ELR (cell line): ENCODE data around the gene SLC10A4.

Experiments
- DNase-seq: peaks from one replicate; pipeline ENCODE4 v3.0.0-alpha.2; 2015; ENCODE audit warnings: low read depth

Gene SLC10A4

DNA sequence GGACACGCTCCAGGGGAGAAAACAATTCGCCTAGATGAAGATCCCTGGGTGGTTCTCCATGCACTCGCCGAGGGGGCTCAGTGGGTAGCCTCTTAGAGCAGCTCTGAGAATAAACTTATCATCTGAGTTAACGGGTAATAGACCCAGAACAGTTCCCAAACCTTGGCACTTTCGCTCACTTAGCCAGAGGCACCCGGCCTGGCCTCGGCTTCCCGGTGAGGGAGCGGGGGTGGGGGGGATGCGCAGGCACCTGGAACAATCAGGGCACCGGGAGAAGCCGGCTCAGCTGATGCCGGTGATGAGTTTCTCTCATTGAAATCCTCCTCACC is 6.5 kb downstream of the SLC10A4 start:
- no peak for DNase-seq

- DNase-seq = no peak
Observed at GRCh38 chr4:48490012-48490679, 7.0 kb downstream of the SLC10A4 start, which contains the start of gene ZAR1. Gene ZAR1, plus strand, starts transcription at chr4:48490252. Its CDS starts 40 bp downstream, at chr4:48490292.

DNA sequence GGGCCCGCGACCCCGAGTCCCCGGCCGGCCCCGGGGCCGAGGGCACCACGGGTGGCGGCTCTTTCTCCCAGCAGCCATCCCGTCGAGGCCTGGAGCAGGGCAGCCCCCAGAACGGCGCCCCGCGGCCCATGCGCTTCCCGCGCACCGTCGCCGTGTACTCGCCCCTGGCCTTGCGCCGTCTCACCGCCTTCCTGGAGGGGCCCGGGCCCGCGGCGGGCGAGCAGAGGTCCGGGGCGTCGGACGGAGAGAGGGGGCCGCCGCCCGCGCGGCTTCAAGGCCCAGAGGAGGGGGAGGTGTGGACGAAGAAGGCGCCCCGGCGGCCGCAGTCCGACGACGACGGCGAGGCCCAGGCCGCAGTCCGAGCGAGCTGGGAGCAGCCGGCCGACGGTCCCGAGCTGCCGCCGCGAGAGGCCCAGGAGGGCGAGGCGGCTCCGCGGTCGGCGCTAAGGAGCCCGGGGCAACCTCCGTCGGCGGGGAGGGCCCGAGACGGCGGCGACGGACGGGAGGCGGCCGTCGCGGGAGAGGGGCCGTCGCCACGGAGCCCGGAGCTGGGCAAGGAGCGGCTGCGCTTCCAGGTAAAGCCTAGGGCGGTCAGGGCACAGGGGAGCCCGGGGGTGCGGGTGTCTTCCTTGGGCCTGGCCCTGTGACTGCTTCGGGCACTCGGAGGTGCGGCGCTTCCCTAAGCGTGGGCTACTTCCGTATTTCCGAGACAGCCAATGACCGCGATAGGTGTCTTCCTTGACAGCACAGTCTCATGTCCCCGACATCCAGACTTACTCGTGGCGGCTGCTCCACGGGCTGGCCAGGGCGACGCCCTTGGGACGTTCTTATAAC is 7.8 kb downstream of the SLC10A4 start:
- DNase-seq = no peak

DNA sequence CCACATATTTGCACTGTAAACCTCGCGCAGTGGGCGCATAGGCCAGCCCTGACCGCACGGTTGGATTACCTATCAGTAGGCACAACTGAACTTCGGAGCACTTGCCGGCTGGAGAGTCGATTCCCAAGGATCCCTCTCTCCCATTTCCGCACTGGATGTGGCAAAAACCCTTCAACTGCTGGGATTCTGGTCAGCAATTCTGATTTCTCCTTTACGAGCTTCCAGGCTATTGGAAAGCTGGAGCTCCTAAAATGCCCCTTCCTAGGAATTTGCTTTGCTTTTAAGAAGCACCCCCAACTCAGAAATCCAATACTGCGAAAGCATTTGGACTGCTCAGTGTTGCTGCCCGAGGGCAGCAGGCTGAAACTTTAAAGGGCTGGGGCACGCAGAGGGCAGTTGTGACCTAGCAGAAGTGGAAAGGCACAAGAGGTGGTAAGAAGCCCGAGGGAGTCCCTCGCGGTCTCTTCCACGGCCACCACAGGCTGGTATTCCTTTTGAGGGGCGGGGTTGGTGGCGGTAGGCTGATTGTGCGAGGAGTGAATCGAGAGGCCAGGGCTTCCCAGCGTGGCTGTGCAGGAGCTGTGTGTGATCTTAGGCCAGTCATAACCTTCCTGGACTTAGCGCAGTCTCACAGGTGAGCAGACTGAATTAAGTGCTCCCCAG is 8.5 kb downstream of the SLC10A4 start:
- DNase-seq = no peak

GRCh38 chr4:48493452-48494100 is 10.4 kb downstream of the SLC10A4 start:
- DNase-seq = no peak

DNA sequence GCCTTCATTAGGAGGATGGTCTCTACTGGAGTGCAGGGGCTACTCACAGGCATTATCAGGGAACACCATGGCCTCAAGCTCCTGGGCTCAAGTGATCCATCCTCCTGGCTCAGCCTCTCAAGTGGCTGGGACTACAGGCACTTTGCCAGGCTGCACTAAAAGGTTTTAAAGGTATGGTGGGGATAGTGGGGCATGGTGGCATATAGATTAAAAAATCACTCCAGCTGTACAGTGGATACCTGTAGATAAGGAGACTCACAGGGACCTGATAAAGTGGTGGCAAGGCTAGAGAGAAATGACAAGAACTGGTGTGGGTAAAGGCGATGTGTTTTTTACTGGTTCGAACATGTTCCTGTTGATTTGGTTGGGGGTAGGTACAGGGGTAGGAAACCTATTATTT is 12.8 kb downstream of the SLC10A4 start:
- DNase-seq = no peak

DNA sequence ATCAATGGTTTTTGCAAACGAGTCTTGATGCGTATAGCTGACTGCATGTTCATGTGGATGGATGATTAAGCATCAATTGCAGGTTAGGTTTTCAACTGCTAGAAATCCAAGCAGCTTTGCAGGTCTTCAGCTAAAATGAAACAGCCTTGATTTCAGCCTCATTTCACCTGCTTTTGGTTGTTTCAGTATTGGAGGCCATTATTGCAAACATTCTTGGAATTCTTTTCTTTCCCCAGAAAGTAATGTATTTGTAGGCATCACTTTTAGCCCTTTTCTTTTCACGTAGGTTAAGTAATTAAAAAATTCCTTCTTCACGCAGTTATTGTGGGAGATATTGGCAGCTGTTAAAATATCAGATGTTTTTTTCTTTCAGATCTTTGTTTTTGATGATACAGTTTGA is 15.8 kb downstream of the SLC10A4 start:
- no peak for DNase-seq

GRCh38 chr4:48499551-48500066 is 16.5 kb downstream of the SLC10A4 start:
- DNase-seq = no peak

DNA sequence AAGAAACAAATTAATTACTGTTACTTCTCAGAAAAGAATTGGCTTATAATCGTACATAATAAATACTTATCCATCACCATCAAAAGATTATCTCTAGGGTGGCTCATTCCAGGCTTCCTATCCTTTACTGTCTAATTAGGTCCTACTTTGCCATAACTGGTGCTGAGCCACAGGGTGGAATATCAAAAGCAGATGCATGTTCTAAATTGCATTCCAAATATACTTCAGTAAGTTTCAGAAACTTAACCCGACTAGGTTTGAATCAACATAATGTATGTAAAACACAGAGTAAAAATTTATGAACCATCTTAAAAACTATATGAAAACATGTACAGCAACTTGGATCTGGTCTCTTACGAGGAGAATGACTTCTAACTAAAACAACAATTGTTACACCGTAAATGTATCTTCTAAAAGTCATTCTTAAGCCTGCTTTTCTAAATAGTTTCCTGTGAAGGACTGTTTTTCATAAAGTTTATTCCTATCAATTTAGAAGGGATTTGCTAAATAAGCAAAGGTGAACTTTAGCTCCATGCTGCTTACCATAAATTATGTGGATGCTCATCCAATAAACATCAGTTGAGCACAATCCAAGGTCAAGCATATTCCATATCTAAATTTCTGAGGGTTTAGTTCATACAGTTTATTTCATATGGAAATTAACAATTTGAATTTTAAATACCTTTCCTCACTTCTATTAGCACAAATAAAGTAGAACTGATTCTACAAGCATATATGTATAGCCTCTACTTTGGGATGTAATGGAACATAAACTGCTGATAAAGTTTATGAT is 20.3 kb downstream of the SLC10A4 start:
- DNase-seq = no peak

- DNase-seq = no peak
Observed at GRCh38 chr4:48504026-48504330, 20.8 kb downstream of the SLC10A4 start.

- no peak for DNase-seq
Observed at GRCh38 chr4:48504352-48504751, 21.2 kb downstream of the SLC10A4 start.

DNA sequence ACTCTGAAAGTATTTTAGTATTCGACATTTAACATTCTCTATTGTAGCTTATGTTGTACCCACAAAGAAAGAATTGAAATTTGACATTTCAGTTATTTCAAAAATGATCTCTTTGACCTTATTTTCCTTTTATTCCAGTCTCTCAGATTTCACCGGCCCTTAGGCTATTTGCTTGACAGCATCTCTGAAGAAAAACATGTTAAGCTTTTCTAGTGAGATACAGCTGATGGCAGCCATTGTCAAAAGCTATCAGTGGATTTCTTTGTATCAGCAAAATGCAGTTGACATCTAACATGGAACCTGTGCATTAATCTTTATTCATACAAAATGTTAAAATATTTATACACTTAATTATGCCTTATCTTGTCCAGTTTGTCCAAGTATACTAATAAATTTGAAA is 23.6 kb downstream of the SLC10A4 start:
- DNase-seq = no peak

DNA sequence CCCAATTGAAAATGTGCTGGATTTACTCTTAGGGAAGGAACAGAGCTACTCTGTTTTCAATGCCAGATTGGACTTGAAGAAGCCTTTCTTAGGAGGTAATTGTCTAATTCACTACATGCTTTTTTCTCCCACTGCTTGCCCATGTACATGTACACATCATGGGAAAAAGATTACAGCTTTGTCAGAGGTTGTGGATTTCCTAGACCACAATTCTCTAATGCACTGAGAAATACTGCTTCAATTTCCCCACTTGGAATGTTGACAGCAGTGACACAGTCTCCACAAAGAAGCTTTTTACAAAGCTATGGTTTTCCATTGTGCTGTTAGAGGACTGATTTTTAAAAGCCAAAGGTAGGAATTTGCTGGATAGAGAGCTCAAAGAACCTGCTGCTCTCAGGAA is 26.4 kb downstream of the SLC10A4 start:
- DNase-seq = no peak

DNA sequence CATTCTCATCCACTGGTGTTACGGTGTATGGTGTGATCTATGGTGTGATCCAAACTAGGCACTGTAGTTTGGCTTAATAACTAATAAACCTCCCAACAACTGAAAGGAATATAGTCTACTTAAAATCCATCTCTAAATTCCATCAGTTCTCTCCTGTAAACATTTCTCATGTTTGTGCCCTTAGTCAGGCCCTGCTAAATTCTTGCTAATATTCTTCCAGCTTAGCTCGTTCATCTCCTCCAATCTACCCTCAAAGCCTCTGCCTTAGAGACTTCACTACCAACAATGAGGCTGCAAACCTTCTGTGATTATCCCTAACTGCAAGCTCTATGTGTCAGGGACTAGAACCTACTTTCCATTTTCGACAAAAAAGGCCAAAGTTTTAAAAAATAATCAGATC is 35.0 kb downstream of the SLC10A4 start:
- DNase-seq = peak; percentile 6

GRCh38 chr4:48526406-48526805 is 43.3 kb downstream of the SLC10A4 start:
- no peak for DNase-seq

GRCh38 chr4:48538358-48538757 is 55.2 kb downstream of the SLC10A4 start:
- DNase-seq = no peak
